SU-DHL-6 (cell line): ENCODE results near the gene AGPAT4.

Experiments
- H2AFZ ChIP-seq: fragments of 200-600 bp; sonication (generic); 2 replicates; pipeline ENCODE4 v1.6.1; 2014; ENCODE audit warnings: low read depth, mild to moderate bottlenecking, moderate library complexity, mixed read lengths, antibody characterized with exemption, low read length; ENCODE audit not compliant: severe bottlenecking
- H3F3A ChIP-seq: fragments of 200-600 bp; shearing (Covaris generic); 2 replicates; pipeline ENCODE4 v1.6.0; 2016; ENCODE audit warnings: antibody characterized with exemption, mild to moderate bottlenecking; ENCODE audit not compliant: insufficient read depth
- H3K27ac ChIP-seq: fragments of 200-600 bp; sonication (generic); 2 replicates; pipeline ENCODE4 v1.5.1; 2016; ENCODE audit warnings: low read depth, mild to moderate bottlenecking, low read length, moderate library complexity, mixed read lengths
- H3K27me3 ChIP-seq: fragments of 200-600 bp; sonication (generic), shearing (Covaris generic); 2 replicates; pipeline ENCODE4 v1.6.0; 2014; ENCODE audit warnings: mild to moderate bottlenecking, low read length
- H3K36me3 ChIP-seq: fragments of 200-600 bp; sonication (generic); 2 replicates; pipeline ENCODE4 v1.6.1; 2014; ENCODE audit warnings: mild to moderate bottlenecking, low read length, mixed read lengths
- H3K4me2 ChIP-seq: fragments of 300-600, 200-600 bp; shearing (Covaris generic), sonication (generic); 2 replicates; pipeline ENCODE4 v1.6.0; 2014; ENCODE audit warnings: low read length, low read depth, mild to moderate bottlenecking; ENCODE audit not compliant: poor library complexity, severe bottlenecking
- H3K4me3 ChIP-seq: fragments of 200-600 bp; sonication (generic); 2 replicates; pipeline ENCODE4 v1.5.1; 2014; ENCODE audit warnings: antibody characterized with exemption, low read length, mild to moderate bottlenecking, mixed read lengths; ENCODE audit not compliant: insufficient read depth, poor library complexity, severe bottlenecking
- H3K79me2 ChIP-seq: fragments of 200-600 bp; sonication (generic); 2 replicates; pipeline ENCODE4 v1.6.1; 2014; ENCODE audit warnings: mild to moderate bottlenecking, low read length, moderate library complexity; ENCODE audit not compliant: insufficient read depth
- H3K9ac ChIP-seq: fragments of 200-600 bp; sonication (generic); 2 replicates; pipeline ENCODE4 v1.7.0; 2014; ENCODE audit warnings: mild to moderate bottlenecking, low read length
- H3K9me2 ChIP-seq: fragments of 200-600 bp; sonication (generic); replicated peaks from 2 replicates; pipeline ENCODE4 v1.6.1; 2014; ENCODE audit warnings: low read length; ENCODE audit not compliant: insufficient read depth
- H3K9me3 ChIP-seq: fragments of 200-600 bp; sonication (generic); 2 replicates; pipeline ENCODE4 v1.6.1; 2014; ENCODE audit warnings: low read length, mixed read lengths; ENCODE audit not compliant: insufficient read depth
- H4K20me1 ChIP-seq: fragments of 200-600 bp; sonication (generic); 2 replicates; pipeline ENCODE4 v1.6.1; 2014; ENCODE audit warnings: low read depth, mild to moderate bottlenecking, antibody characterized with exemption, low read length, moderate library complexity, mixed read lengths
- CTCF ChIP-seq: fragments of 200-600 bp; sonication (generic); IDR thresholded peaks from one replicate; pipeline ENCODE4 v1.5.1; 2017; ENCODE audit warnings: antibody characterized with exemption, mild to moderate bottlenecking, low read length, moderate library complexity; ENCODE audit not compliant: insufficient read depth, poor library complexity, severe bottlenecking
- EZH2phosphoT487 ChIP-seq: fragments of 200-600 bp; sonication (generic), shearing (Covaris generic); conservative IDR thresholded peaks from 2 replicates; pipeline ENCODE4 v1.6.1; 2018; ENCODE audit warnings: mild to moderate bottlenecking, antibody characterized with exemption, low read length, moderate library complexity, mixed read lengths

Gene AGPAT4

GRCh38 chr6:161091972-161092701 lies 181.7 kb downstream of the AGPAT4 start:
- no peak overlapping the region for H3K4me3 ChIP-seq
- H4K20me1 ChIP-seq, result no peaks in the 10 kb centered on the region
- no peak overlapping the region for H3K4me2 ChIP-seq
- no peak overlapping the region for H3K27ac ChIP-seq
- no peaks in the 10 kb centered on the region for H3F3A ChIP-seq
- no peaks in the 10 kb centered on the region for H3K9me3 ChIP-seq
- TF ChIP-seq CTCF (no peak), EZH2phosphoT487 (no peak)
- H3K9ac ChIP-seq, result no peak overlapping the region
- no peak overlapping the region for H2AFZ ChIP-seq
- H3K27me3 ChIP-seq, result no peaks in the 10 kb centered on the region
- no peaks in the 10 kb centered on the region for H3K79me2 ChIP-seq
- H3K9me2 ChIP-seq, result no peaks in the 10 kb centered on the region
- H3K36me3 ChIP-seq, result peaks cover 13% of the 10 kb centered on the region

GRCh38 chr6:161091151-161091550 lies 182.7 kb downstream of the AGPAT4 start:
- H3K27ac ChIP-seq, result no peak overlapping the region
- H4K20me1 ChIP-seq, result no peaks in the 10 kb centered on the region
- no peak overlapping the region for H3K4me2 ChIP-seq
- no peaks in the 10 kb centered on the region for H3K9me3 ChIP-seq
- peaks cover 17% of the 10 kb centered on the region for H3K36me3 ChIP-seq
- no peaks in the 10 kb centered on the region for H3K9me2 ChIP-seq
- H3K9ac ChIP-seq, result no peak overlapping the region
- TF ChIP-seq EZH2phosphoT487 (no peak), CTCF (no peak)
- H3K27me3 ChIP-seq, result no peaks in the 10 kb centered on the region
- no peak overlapping the region for H3K4me3 ChIP-seq
- H3K79me2 ChIP-seq, result no peaks in the 10 kb centered on the region
- H2AFZ ChIP-seq, result no peak overlapping the region
- no peaks in the 10 kb centered on the region for H3F3A ChIP-seq

- Histone ChIP-seq H3K27ac (no peak overlapping the region), H3K4me2 (no peak overlapping the region), H3K9me3 (no peaks in the 10 kb centered on the region), H3K79me2 (no peaks in the 10 kb centered on the region), H3K27me3 (no peaks in the 10 kb centered on the region), H3K4me3 (no peak overlapping the region), H3K9ac (no peak overlapping the region), H3K9me2 (no peaks in the 10 kb centered on the region), H2AFZ (no peak overlapping the region), H3F3A (no peaks in the 10 kb centered on the region), H3K36me3 (peaks cover 14% of the 10 kb centered on the region; the same call in 1 of the 2 replicates), H4K20me1 (no peaks in the 10 kb centered on the region)
- TF ChIP-seq EZH2phosphoT487, result no peak
- TF ChIP-seq CTCF, result no peak
Measured at GRCh38 chr6:161088676-161089328, 185.1 kb downstream of the AGPAT4 start.
